Measurements from ENCODE around the gene KCTD20. TPM values are rescaled to one million over a fixed set of nuclear protein-coding genes. Genes with fewer than 3 reads are reported as not detected.

The KCTD20 gene
- total and polyA plus RNA-seq, 9 of the 15 experiments (the other 6 are each of a cell fraction or from before 2014, with no cell fraction given): 28.9 to 160 (median 70.6) TPM

- Histone ChIP-seq H3K4me2 (ENCODE audit: insufficient read depth, low read length) (no peak overlapping the region), H3K9me3 (replicated peaks; ENCODE audit: control insufficient read depth, insufficient read depth, low read depth, low read length) (no peaks in the 10 kb centered on the region), H3K4me1 (replicated peaks in 1 of 2; ENCODE audit: control insufficient read depth in 2 of 2, insufficient read depth in 2 of 2, low read length in 2 of 2) (no peaks in the 10 kb centered on the region), H3K9me1 (ENCODE audit: control insufficient read depth, insufficient read depth, low read length) (no peaks in the 10 kb centered on the region), H3K36me3 (ENCODE audit: control insufficient read depth, insufficient read depth, low read length) (peaks cover 55% of the 10 kb centered on the region; the same call in 2 of the 3 replicates), H3K4me3 (no peak overlapping the region), H3K27me3 (ENCODE audit: control insufficient read depth in 2 of 2, insufficient read depth in 2 of 2, low read length in 2 of 2) (no peaks in the 10 kb centered on the region), H2AFZ (ENCODE audit: low read depth, low read length) (no peak overlapping the region), H3K27ac (ENCODE audit: extremely low read depth, low read depth, low read length) (no peak overlapping the region), H4K20me1 (replicated peaks; ENCODE audit: control insufficient read depth, insufficient read depth, low read length) (no peaks in the 10 kb centered on the region), H3K79me2 (ENCODE audit: control insufficient read depth, insufficient read depth, low read length) (no peaks in the 10 kb centered on the region), H3K9ac (ENCODE audit: insufficient read depth in 1 of 2, low read depth in 2 of 2, low read length in 2 of 2) (no peak overlapping the region)
- no peak for DNase-seq (ENCODE audit: extremely low read depth in 1 of 4, low spot score in 3 of 4)
- FAIRE-seq: no peak
- TF ChIP-seq ZNF280A (IDR thresholded peaks at IDR 0.05; ENCODE audit: low read depth, partially characterized antibody) (no peak), ZNF764 (CRISPR knock-in tag; IDR thresholded peaks at IDR 0.05; ENCODE audit: low read depth) (no peak), ZBTB11 (CRISPR knock-in tag; IDR thresholded peaks at IDR 0.05) (no peak), RB1 (IDR thresholded peaks at IDR 0.05; ENCODE audit: low read depth) (no peak), ELF1 (tag; IDR thresholded peaks at IDR 0.05) (no peak), BRD4 (IDR thresholded peaks at IDR 0.05) (no peak), TCF7L2 (IDR thresholded peaks at IDR 0.05; ENCODE audit: low read depth, low read length) (no peak)
- no TSS peak for BruUV-seq (replicated peaks)
- CTCF ChIA-PET (ENCODE audit: low intra/inter-chr PET ratio): no interaction called here
- in situ Hi-C loops (cut with MboI): no loop called here
- no peak for ATAC-seq
- 88% methylated on average over 6 of the region's 6 CpGs for WGBS (ENCODE audit: insufficient coverage, low coverage, missing lambda C conversion rate)
- intact Hi-C loops (cut with micrococcal nuclease): no loop called here
- POLR2A ChIA-PET: interaction anchor here (0.6 to 1.0 kb wide), 2 partner anchors 9 to 1262 kb away, joined by 3 to 5 read pairs; no protein-coding TSS in a partner anchor
These were observed 58.9 kb downstream of the KCTD20 start for GRCh38 chr6:36501686-36502085.
